Left lung (tissue), 10 donors: ENCODE data around the gene TCF12. TPM values are rescaled to one million over a fixed set of nuclear protein-coding genes. Genes with fewer than 3 reads are reported as not detected.

Source experiments
- ATAC-seq: fragments of 200-7000 bp; cut with Tn5 transposase; one replicate; pipeline ENCODE4 v1.9.1; 2020; ENCODE audit warnings: moderate library complexity
- DNase-seq, 4 donors: peaks; one replicate each; pipeline ENCODE4 v3.0.0-alpha.2; 2013 to 2020
- H3K27ac ChIP-seq, 2 donors: fragments of 200-600 bp; sonication (generic) in 1 of 2; one replicate each; pipeline versions ENCODE4 v1.5.0 to v1.8.0; 2020 to 2021
- H3K27me3 ChIP-seq, 2 donors: fragments of 200-600 bp; sonication (generic) in 1 of 2; one replicate each; pipeline versions ENCODE4 v1.5.0 to v1.8.0; 2020 to 2021
- H3K36me3 ChIP-seq, 2 donors: fragments of 200-600 bp; sonication (generic) in 1 of 2; one replicate each; pipeline versions ENCODE4 v1.5.0 to v1.8.0; 2020 to 2021
- H3K4me1 ChIP-seq, 2 donors: fragments of 200-600 bp; one replicate each; pipeline ENCODE4 v1.8.0; 2021
- H3K4me3 ChIP-seq, 2 donors: fragments of 200-600 bp; sonication (generic) in 1 of 2; one replicate each; pipeline versions ENCODE4 v1.5.0 to v1.8.0; 2020 to 2021; ENCODE audit warnings: mild to moderate bottlenecking in 1 of 2
- H3K9me3 ChIP-seq, 2 donors: fragments of 200-600 bp; sonication (generic) in 1 of 2; one replicate each; pipeline versions ENCODE4 v1.5.0 to v1.8.0; 2020 to 2021
- intact Hi-C, 2 donors: fragments of 100-400 bp; cut with DNase I; formaldehyde crosslinking; loops; one replicate each; pipeline versions ENCODE4 v1.11.2 to v1.14.2; 2022
- polyA plus RNA-seq, 6 donors: library from polyadenylated mRNA; unstranded; fragments of 120-200 nt; gene quantifications; one replicate each; pipeline ENCODE4 v1.2.1, GENCODE V29; 2013; ENCODE audit not compliant: insufficient read length in 6 of 6
- total RNA-seq, 2 donors: library from RNA; stranded (reverse); fragmentation: NEBNext Ultra II Directional; extraction: Animal tissue kit (Norgen Biotek cat#: 25700); gene quantifications; one replicate each; pipeline ENCODE4 v1.2.1, GENCODE V29; 2021
- TF ChIP-seq, protein P1 (sequence below), 2 donors: fragments of 200-600 bp; sonication (generic) in 1 of 2; IDR thresholded peaks; one replicate each; pipeline versions ENCODE4 v1.5.0 to v1.8.0; 2021; ENCODE audit warnings: antibody characterized with exemption in 2 of 2
- donor health status: DM: no; HTN: yes; CAD: no.
- donor health status: DM: no; HTN: no; CAD: no.

The TCF12 gene
- total and polyA plus RNA-seq, 8 donors: 106 to 148 (median 130) TPM

DNA sequence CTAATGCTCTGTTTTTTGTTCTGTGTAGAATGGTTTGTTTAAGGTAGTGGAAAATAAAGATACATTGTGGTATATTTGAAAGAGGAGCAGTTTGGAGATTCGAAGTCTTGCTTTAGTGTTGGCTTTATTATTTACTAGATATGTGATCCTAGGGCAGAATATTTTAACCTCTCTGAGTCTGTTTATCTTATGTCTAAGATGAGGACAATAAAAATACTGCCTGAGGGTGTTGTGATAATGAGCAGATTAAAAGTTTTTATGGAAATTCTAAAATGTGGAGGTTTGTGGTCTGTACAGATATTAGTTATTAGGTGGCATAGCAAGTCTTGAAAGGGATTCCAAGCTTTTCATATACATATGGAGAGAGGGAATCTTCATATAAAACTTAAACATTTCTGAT lies 15.0 kb downstream of the TCF12 start:
- Histone ChIP-seq H3K4me3 (no peak overlapping the region), H3K27me3 (no peaks in the 10 kb centered on the region), H3K36me3 (no peaks in the 10 kb centered on the region), H3K4me1 (peaks cover 18 to 42% of the 10 kb centered on the region in 2 donors), H3K27ac (no peak overlapping the region), H3K9me3 (no peaks in the 10 kb centered on the region)
- intact Hi-C loops: no loop called here
- no peak for DNase-seq
- TF ChIP-seq, protein P1, sequence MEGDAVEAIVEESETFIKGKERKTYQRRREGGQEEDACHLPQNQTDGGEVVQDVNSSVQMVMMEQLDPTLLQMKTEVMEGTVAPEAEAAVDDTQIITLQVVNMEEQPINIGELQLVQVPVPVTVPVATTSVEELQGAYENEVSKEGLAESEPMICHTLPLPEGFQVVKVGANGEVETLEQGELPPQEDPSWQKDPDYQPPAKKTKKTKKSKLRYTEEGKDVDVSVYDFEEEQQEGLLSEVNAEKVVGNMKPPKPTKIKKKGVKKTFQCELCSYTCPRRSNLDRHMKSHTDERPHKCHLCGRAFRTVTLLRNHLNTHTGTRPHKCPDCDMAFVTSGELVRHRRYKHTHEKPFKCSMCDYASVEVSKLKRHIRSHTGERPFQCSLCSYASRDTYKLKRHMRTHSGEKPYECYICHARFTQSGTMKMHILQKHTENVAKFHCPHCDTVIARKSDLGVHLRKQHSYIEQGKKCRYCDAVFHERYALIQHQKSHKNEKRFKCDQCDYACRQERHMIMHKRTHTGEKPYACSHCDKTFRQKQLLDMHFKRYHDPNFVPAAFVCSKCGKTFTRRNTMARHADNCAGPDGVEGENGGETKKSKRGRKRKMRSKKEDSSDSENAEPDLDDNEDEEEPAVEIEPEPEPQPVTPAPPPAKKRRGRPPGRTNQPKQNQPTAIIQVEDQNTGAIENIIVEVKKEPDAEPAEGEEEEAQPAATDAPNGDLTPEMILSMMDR (IDR thresholded peaks at IDR 0.05): no peak
- no peak for ATAC-seq

DNA sequence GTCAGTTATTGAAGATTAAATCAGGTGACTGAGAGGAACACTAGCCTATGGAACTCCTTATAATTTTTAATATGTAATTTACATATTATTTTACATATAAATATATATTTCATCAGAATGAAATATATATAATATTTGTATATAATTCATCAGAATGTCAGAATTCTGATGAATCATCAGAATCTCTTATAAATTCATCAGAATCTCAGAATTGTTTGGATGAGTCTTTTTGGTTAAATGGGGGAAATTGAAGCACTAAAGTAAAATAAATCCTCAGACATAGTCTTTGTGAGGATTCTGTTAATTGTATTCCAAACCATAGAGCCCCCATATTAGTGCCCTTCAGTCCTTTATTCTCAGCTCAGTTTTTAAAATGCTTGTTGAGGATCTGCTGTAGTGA lies 15.4 kb downstream of the TCF12 start:
- intact Hi-C loops: no loop called here
- H3K36me3 ChIP-seq: no peaks in the 10 kb centered on the region
- peaks cover 16 to 39% of the 10 kb centered on the region in 2 donors for H3K4me1 ChIP-seq
- DNase-seq: no peak
- H3K4me3 ChIP-seq: no peak overlapping the region
- TF ChIP-seq, protein P1 (IDR thresholded peaks at IDR 0.05): no peak
- no peak for ATAC-seq
- H3K9me3 ChIP-seq: no peaks in the 10 kb centered on the region
- H3K27me3 ChIP-seq: no peaks in the 10 kb centered on the region
- H3K27ac ChIP-seq: no peak overlapping the region

DNA sequence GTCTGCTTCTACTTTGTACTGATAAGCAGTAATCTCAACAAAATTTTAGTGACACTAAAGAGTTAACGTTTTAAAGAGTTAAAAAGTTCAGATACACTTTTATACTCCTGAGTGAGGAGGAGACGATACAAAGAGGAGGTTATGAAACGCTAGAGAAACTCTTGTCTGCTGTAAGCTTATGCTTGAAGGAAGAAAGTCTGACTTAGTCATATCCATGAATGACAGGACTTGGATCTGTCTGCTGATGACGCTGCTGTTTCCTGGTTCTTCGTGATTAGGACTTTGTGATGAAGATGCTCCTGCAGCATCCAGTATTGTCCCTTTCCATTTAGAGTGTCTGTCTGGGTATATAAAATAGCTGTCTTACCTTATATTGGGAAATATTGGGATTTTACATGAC lies 15.8 kb downstream of the TCF12 start:
- Histone ChIP-seq H3K27me3 (no peaks in the 10 kb centered on the region), H3K9me3 (no peaks in the 10 kb centered on the region), H3K27ac (no peak overlapping the region), H3K4me3 (no peak overlapping the region), H3K4me1 (peaks cover 16 to 38% of the 10 kb centered on the region in 2 donors), H3K36me3 (no peaks in the 10 kb centered on the region)
- intact Hi-C loops: no loop called here
- DNase-seq (no peak), ATAC-seq (no peak)
- TF ChIP-seq, protein P1 (IDR thresholded peaks at IDR 0.05): no peak

DNA sequence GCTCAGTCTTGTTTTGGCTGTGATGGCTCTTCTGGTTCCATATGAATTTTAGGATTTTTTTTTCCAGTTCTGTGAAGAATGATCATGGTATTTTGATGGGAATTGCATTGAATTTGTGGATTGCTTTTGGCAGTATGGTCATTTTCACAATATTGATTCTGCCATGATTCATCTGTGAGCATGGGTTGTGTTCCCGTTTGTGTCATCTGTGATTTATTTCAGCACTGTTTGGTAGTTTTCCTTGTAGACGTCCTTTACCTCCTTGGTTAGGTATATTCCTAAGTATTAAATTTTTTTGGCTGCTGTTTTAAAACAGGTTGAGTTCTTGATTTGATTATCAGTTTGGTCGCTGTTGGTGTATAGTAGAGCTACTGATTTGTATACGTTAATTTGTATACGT lies 18.5 kb downstream of the TCF12 start:
- no peak overlapping the region for H3K4me3 ChIP-seq
- H3K27ac ChIP-seq: no peak overlapping the region
- H3K27me3 ChIP-seq: no peaks in the 10 kb centered on the region
- no peaks in the 10 kb centered on the region for H3K36me3 ChIP-seq
- no peaks in the 10 kb centered on the region for H3K9me3 ChIP-seq
- intact Hi-C loops: no loop called here
- DNase-seq (no peak), ATAC-seq (no peak)
- peaks cover 8 to 34% of the 10 kb centered on the region in 2 donors for H3K4me1 ChIP-seq
- TF ChIP-seq, protein P1 (IDR thresholded peaks at IDR 0.05): no peak

DNA sequence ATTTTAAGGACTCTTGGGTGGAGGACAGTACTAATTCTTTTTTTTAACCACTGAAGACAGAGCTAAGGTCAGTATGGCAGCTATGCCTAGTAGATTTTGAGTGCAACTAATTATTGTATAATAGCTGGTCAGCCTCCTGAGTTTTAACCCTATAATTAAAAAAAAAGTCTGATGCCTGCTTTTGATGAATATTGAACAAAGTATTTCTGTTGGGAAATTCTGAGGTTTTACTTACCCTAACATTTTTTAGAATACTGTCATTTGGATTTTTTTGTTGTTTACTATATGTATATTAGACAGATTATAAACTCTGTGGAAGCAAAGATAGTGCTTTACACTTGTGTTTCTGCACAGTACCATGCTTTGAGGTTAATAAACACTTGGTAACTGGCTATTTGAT lies 20.8 kb downstream of the TCF12 start:
- H3K36me3 ChIP-seq: no peaks in the 10 kb centered on the region
- intact Hi-C loops: no loop called here
- H3K9me3 ChIP-seq: no peaks in the 10 kb centered on the region
- DNase-seq (no peak), ATAC-seq (no peak)
- H3K27ac ChIP-seq: no peak overlapping the region
- TF ChIP-seq, protein P1 (IDR thresholded peaks at IDR 0.05): no peak
- H3K4me1 ChIP-seq: peaks cover 0 to 35% of the 10 kb centered on the region in 2 donors
- H3K4me3 ChIP-seq: no peak overlapping the region
- H3K27me3 ChIP-seq: no peaks in the 10 kb centered on the region
